SHP77 (cell line): ENCODE data around the gene OR14A2.
A peak's percentile ranks its signal among the peaks of the same experiment; 100 is the strongest.
"Not testable (repeated sequence)": the region's sequence is repeated elsewhere in the genome, so short reads cannot be mapped to it uniquely, and the experiment has no call there.

Experiments
- DNase-seq, 2 experiments: peaks; one replicate each; lab custom pipeline; 2025; lab: John Stamatoyannopoulos, UW

OR14A2 gene

DNA sequence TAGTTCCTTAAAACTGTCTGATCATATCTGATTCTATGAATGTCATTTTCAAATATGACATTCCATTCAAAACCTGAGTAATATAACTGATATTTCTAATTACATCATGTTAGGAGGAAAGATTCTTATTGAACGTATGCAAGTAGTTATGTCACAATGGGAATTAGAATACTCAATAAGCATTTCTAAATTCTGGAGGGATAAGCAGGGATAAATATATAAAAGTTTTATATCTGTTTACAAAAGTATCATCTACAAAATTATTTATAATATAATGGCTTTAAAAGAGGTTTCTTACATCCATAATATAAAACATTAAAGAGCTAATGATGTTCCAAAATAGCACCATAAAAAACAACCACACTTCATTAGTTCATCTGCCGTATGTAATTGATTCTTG is at the start of gene OR14A2:
TSS of gene OR14A2 (minus strand) at position 101 of the 400 bp plus-strand sequence.
- no peak for DNase-seq

- DNase-seq, result no peak
Observed at GRCh38 chr1:247797518-247797917, 49.6 kb upstream of the OR14A2 start.

GRCh38 chr1:247769603-247770002 is 21.7 kb upstream of the OR14A2 start:
- no peak for DNase-seq

DNA sequence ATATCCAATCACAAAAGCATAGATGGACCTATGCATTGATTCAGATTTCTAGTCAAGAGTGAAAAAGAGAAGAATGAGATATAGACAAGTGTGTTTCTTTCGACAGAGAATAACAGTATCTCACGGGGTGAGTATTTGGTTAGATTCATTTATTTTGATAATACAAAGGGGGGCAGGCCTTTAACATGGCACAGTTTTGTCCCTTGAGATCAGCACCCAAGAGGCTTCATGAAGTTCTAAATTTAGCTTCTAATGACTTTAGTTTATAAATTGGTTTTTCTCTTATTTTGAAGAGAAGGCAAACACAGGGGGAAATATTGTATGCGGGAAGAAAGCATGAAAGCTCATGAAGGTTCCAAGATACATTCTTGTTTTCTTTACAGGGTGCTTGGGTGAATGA is 12.5 kb upstream of the OR14A2 start, which contains the start of gene OR1C1:
TSS of gene OR1C1 (minus strand) at position 101 of the 400 bp plus-strand sequence. CDS start 2,150 bp downstream, outside the sequence.
- DNase-seq, result no peak

DNA sequence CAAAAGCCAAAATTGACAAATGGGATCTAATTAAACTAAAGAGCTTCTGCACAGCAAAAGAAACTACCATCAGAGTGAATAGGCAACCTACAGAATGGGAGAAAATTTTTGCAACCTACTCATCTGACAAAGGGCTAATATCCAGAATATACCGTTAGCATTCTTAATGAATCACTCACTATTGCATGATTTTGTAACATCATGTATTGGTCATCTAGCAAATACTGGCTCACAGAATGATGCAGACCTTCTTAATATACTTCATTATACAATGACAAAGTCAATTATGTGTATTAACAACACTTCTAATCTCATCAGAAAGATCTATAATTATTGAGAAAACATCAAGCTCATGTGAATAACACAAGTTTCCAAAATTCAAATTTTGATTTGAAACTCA is 6.4 kb upstream of the OR14A2 start:
- not testable (repeated sequence) for DNase-seq

GRCh38 chr1:247749870-247750269 is 1.9 kb upstream of the OR14A2 start:
- no peak for DNase-seq

GRCh38 chr1:247747616-247748015 is 325 bp downstream of the OR14A2 start:
- DNase-seq, result no peak

DNA sequence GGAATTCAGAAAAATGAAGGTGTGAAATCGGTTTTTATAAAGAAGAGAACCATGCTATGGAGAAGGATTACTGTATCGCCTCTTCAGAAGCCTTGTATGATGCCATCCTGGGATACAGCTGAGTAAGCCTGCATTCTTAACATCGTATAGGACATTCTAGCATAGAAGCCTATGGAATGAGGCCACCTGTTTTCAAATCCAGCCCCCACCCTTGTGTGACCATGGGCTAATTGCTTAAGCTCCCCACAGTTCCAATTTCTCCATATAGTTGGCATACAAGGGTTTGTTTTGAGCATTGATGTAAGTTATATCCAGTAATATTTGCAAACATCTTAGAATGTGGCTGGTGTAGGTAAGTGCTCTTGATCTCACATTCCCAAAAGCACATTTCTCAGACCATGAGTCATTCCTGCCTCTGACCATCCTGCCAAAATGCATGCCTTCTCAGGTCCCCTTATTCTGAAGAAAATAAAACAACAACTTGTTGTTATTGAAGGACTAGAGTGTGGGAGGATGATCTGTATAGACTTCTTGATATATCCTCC is 1.5 kb downstream of the OR14A2 start:
- DNase-seq, result no peak

- DNase-seq, result not testable (repeated sequence)
Observed at GRCh38 chr1:247742215-247742760, 5.7 kb downstream of the OR14A2 start.

DNA sequence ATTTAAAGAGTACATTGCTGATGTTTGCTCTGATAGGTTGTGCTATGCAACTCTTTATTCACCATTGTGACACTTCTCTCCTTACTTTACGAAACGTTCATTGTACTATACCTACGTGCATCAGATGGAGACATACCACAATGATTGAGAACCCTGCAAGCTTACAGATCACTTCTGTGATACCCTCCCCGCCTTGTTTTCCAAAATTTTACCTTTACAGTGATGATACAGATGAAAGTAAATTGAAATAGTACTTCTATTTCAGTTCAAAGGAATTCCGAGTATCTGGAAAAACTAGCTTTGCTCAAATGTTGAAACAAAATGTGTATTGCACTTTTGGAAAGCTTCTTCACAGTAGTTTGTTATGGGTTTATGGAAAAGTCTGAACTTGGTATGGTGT is 6.2 kb downstream of the OR14A2 start:
- no peak for DNase-seq

- no peak for DNase-seq
Observed at GRCh38 chr1:247740721-247741120, 7.2 kb downstream of the OR14A2 start.

GRCh38 chr1:247738315-247738714 is 9.6 kb downstream of the OR14A2 start, which contains the start of gene OR14K1:
Gene OR14K1 (plus strand): TSS chr1:247738615. CDS start chr1:247738615, 0 bp downstream.
- no peak for DNase-seq

DNA sequence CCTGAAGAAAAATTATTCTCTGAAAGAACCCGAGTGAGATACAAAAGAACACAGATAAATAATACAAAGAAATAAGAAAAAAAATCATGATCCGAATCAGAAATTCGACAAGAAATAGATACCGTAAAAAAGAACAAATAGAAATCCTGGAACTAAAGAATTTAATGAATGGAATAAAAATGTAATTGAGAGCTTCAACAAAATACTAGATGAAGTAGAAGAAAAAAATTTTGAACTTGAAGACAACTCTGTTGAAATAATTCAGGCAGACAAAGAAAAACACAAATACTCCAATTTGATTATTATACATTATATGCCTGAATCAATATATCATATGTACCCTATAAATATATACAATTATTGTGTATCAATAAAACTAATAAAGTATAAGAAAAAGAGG is 26.7 kb downstream of the OR14A2 start:
- no peak for DNase-seq

- DNase-seq, result no peak
Observed at GRCh38 chr1:247716546-247716945, 31.4 kb downstream of the OR14A2 start, which contains the start of gene OR6F1. Gene OR6F1 (minus strand): TSS chr1:247716646. CDS start chr1:247712755, 3,891 bp downstream.

DNA sequence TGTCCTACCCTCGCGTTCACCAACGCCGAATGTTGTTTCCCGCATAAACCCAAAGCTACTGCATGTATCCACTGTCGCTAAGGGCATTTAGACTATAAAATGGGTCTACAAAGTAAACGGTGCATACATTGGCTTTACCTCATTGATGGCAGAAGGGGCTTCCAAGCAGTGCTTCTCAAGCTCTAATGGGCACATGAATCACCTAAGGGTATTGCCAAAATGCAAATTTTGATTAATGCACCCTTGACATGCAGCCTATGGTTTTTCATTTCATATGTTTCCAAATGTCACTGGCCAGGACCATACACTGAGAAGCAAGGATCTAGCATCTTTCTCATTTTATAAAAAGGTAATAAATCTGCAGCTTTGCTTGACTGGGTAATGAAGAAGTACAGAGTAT is 34.2 kb downstream of the OR14A2 start:
- DNase-seq, result no peak

DNA sequence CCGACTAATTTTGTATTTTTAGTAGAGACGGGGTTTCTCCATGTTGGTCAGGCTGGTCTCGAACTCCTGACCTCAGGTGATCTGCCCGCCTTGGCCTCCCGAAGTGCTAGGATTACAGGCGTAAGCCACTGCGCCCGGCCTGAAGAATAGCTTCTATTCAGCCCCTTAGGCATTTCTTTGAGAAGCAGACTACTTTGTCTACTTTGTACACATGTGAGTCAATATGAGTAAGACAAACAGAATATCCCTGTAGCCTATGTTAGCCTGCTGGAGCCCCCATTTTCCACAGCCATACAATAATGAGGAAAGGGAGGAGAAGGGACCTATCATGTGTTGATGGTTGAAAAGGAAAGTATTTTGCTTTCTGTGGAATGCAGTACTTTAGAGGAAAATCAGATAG is 37.3 kb downstream of the OR14A2 start:
- not testable (repeated sequence) for DNase-seq

- DNase-seq, result no peak
Observed at GRCh38 chr1:247701338-247701737, 46.6 kb downstream of the OR14A2 start.

- peak; percentile 43 to 71 for DNase-seq
Observed at GRCh38 chr1:247681288-247681897, 66.5 kb downstream of the OR14A2 start.

GRCh38 chr1:247680171-247680570 is 67.8 kb downstream of the OR14A2 start:
- DNase-seq, result no peak

GRCh38 chr1:247679639-247680038 is 68.3 kb downstream of the OR14A2 start, which contains the start of gene OR13G1:
Gene OR13G1 (minus strand): TSS chr1:247679739. CDS start chr1:247673041, 6,698 bp downstream.
- DNase-seq, result no peak
